Karpas-422 (cell line): ENCODE measurements around the gene C6orf62. TPM values are rescaled to one million over a fixed set of nuclear protein-coding genes. Genes with fewer than 3 reads are reported as not detected.

Experiments
- DNase-seq: peaks from one replicate; pipeline ENCODE4 v3.0.0-alpha.2; 2015
- H2AFZ ChIP-seq: fragments of 200-600 bp; sonication (generic); 2 replicates; pipeline ENCODE4 v1.6.1; 2014; ENCODE audit warnings: antibody characterized with exemption, low read length, mixed read lengths
- H3K27ac ChIP-seq: fragments of 200-600 bp; sonication (generic); 2 replicates; pipeline ENCODE4 v1.5.1; 2014; ENCODE audit warnings: mild to moderate bottlenecking, low read length, moderate library complexity
- H3K27me3 ChIP-seq: fragments of 200-600 bp; sonication (generic); 2 replicates; pipeline ENCODE4 v1.6.1; 2014; ENCODE audit warnings: low read length, mixed read lengths
- H3K36me3 ChIP-seq: fragments of 200-600 bp; sonication (generic); 2 replicates; pipeline ENCODE4 v1.6.1; 2014; ENCODE audit warnings: low read length, mixed read lengths; ENCODE audit not compliant: insufficient read depth
- H3K4me1 ChIP-seq: fragments of 200-600 bp; sonication (generic); 2 replicates; pipeline ENCODE4 v1.6.1; 2014; ENCODE audit warnings: mild to moderate bottlenecking, low read length, mixed read lengths
- H3K4me2 ChIP-seq: fragments of 200-600 bp; sonication (generic); 2 replicates; pipeline ENCODE4 v1.6.1; 2014; ENCODE audit warnings: low read length, low read depth, mild to moderate bottlenecking; ENCODE audit not compliant: poor library complexity, severe bottlenecking
- H3K4me3 ChIP-seq: fragments of 200-600 bp; sonication (generic); 2 replicates; pipeline ENCODE4 v1.5.1; 2014; ENCODE audit warnings: mild to moderate bottlenecking, antibody characterized with exemption, low read length, mixed read lengths
- H3K79me2 ChIP-seq: fragments of 200-600 bp; sonication (generic); 2 replicates; pipeline ENCODE4 v1.6.1; 2014; ENCODE audit warnings: mild to moderate bottlenecking, low read length, mixed read lengths
- H3K9ac ChIP-seq: fragments of 200-600 bp; sonication (generic); 2 replicates; pipeline ENCODE4 v1.6.0; 2014; ENCODE audit warnings: low read length
- H3K9me2 ChIP-seq: fragments of 200-600 bp; sonication (generic), shearing (Covaris generic); replicated peaks from 2 replicates; pipeline ENCODE4 v1.6.0; 2014; ENCODE audit warnings: mild to moderate bottlenecking, low read length, moderate library complexity; ENCODE audit not compliant: insufficient read depth
- H3K9me3 ChIP-seq: fragments of 300-700, 200-600 bp; sonication (generic); 2 replicates; pipeline ENCODE4 v1.6.1; 2014; ENCODE audit warnings: low read length, mixed read lengths
- H4K20me1 ChIP-seq: fragments of 200-600 bp; sonication (generic); 2 replicates; pipeline ENCODE4 v1.6.1; 2014; ENCODE audit warnings: mild to moderate bottlenecking, antibody characterized with exemption, low read length, low read depth; ENCODE audit not compliant: insufficient read depth
- total RNA-seq: library from RNA; depleted of rRNA; stranded (reverse); fragments of >200 nt; shearing (Covaris generic); gene quantifications from 2 replicates; pipeline ENCODE4 v1.2.3, GENCODE V29; 2014; ENCODE audit warnings: low replicate concordance

Gene C6orf62
- total RNA-seq, 1 experiment from 2014 or later, result 123 TPM

DNA sequence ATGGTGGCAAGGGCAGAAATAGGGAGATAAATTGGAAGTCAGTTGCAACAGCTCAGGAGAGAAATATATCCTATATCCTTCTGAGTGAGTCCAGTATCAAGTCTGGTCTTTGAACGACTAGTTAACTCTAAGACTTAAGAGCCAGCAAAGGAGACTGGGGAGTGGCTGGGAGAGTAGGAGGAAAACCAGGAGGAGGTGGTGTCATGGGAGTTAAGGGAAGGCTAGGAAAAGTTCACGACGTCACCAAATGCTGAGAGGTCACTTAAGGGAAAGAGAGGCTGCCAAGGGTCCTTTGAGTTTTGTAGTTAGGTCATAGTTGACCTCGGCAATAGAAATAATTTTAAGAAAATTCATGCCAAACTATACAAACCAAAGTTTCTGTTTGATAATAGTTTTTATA is 27.0 kb downstream of the C6orf62 start:
- no peak for DNase-seq
- Histone ChIP-seq H3K27me3 (no peaks in the 10 kb centered on the region), H3K9me2 (no peaks in the 10 kb centered on the region), H3K9me3 (no peaks in the 10 kb centered on the region), H3K27ac (no peak overlapping the region), H3K4me1 (peaks cover 28% of the 10 kb centered on the region), H3K4me2 (no peak overlapping the region), H3K36me3 (no peaks in the 10 kb centered on the region), H3K4me3 (no peak overlapping the region), H3K9ac (no peak overlapping the region), H3K79me2 (peaks cover 14% of the 10 kb centered on the region; the same call in 1 of the 2 replicates), H2AFZ (no peak overlapping the region), H4K20me1 (no peaks in the 10 kb centered on the region)

DNA sequence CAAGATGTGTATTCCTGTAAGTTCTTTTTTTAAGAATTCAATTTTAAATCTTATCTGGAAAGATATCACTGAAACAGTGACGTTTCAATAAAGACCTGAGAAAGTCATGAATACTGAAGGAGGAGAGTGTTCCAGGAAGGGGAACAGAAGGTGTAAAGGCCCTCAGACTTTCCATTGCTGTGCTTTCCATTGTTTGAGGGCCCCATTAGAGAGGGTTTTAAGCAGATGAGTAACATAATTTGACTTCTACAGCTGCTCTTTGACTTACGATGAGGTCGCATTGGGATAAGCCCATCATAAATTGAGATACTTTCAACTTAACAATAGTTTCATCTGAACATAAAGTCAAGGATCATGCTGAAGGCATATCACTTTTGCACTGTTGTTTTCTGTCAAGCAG is 27.4 kb downstream of the C6orf62 start:
- Histone ChIP-seq H3K36me3 (no peaks in the 10 kb centered on the region), H3K79me2 (peaks cover 14% of the 10 kb centered on the region; the same call in 1 of the 2 replicates), H3K9me2 (no peaks in the 10 kb centered on the region), H3K27me3 (no peaks in the 10 kb centered on the region), H4K20me1 (no peaks in the 10 kb centered on the region), H3K4me3 (no peak overlapping the region), H3K4me1 (peaks cover 28% of the 10 kb centered on the region), H3K4me2 (no peak overlapping the region), H3K9ac (no peak overlapping the region), H3K9me3 (no peaks in the 10 kb centered on the region), H2AFZ (no peak overlapping the region), H3K27ac (no peak overlapping the region)
- no peak for DNase-seq

GRCh38 chr6:24690593-24690992 is 28.4 kb downstream of the C6orf62 start:
- no peak overlapping the region for H2AFZ ChIP-seq
- H3K4me3 ChIP-seq, result no peak overlapping the region
- H3K9me3 ChIP-seq, result no peaks in the 10 kb centered on the region
- H3K27ac ChIP-seq, result no peak overlapping the region
- H4K20me1 ChIP-seq, result no peaks in the 10 kb centered on the region
- H3K27me3 ChIP-seq, result no peaks in the 10 kb centered on the region
- peaks cover 28% of the 10 kb centered on the region for H3K4me1 ChIP-seq
- no peak overlapping the region for H3K9ac ChIP-seq
- H3K9me2 ChIP-seq, result no peaks in the 10 kb centered on the region
- no peak overlapping the region for H3K4me2 ChIP-seq
- no peaks in the 10 kb centered on the region for H3K36me3 ChIP-seq
- DNase-seq, result no peak
- peaks cover 17% of the 10 kb centered on the region; the same call in 1 of the 2 replicates for H3K79me2 ChIP-seq

- H3K4me1 ChIP-seq, result peaks cover 28% of the 10 kb centered on the region
- H3K9me2 ChIP-seq, result no peaks in the 10 kb centered on the region
- no peak overlapping the region for H3K4me2 ChIP-seq
- H2AFZ ChIP-seq, result no peak overlapping the region
- no peak for DNase-seq
- H3K9ac ChIP-seq, result no peak overlapping the region
- H4K20me1 ChIP-seq, result no peaks in the 10 kb centered on the region
- H3K27ac ChIP-seq, result no peak overlapping the region
- peaks cover 17% of the 10 kb centered on the region; the same call in 1 of the 2 replicates for H3K79me2 ChIP-seq
- H3K27me3 ChIP-seq, result no peaks in the 10 kb centered on the region
- no peaks in the 10 kb centered on the region for H3K9me3 ChIP-seq
- H3K36me3 ChIP-seq, result no peaks in the 10 kb centered on the region
- H3K4me3 ChIP-seq, result no peak overlapping the region
Observed at GRCh38 chr6:24689964-24690363, 29.0 kb downstream of the C6orf62 start.

- Histone ChIP-seq H3K36me3 (no peaks in the 10 kb centered on the region), H3K9me3 (no peaks in the 10 kb centered on the region), H3K9me2 (no peaks in the 10 kb centered on the region), H3K27ac (no peak overlapping the region), H3K27me3 (no peaks in the 10 kb centered on the region), H2AFZ (no peak overlapping the region), H3K4me1 (peaks cover 10% of the 10 kb centered on the region), H4K20me1 (no peaks in the 10 kb centered on the region), H3K79me2 (peaks cover 29% of the 10 kb centered on the region), H3K4me2 (no peak overlapping the region), H3K4me3 (no peak overlapping the region), H3K9ac (no peak overlapping the region)
- no peak for DNase-seq
Observed at GRCh38 chr6:24686946-24687345, 32.0 kb downstream of the C6orf62 start.

DNA sequence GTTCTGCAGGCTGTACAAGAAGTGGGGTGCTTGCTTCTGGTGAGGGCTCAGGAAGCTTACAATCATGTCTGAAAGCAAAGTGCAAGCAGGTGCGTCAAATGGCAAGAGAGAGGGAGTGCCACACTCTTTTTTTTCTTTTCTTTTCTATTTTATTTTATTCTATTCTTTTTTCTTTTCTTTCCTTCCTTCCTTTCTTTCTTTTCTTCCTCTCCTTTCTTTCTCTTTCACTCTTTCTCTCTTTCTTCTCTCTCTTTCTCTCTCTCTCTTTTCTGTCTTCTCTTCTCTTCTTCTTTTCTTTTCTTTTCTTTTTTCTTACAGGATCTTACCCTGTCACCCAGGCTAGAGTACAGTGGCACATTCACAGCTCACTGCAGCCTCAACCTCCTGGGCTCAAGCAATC is 32.5 kb downstream of the C6orf62 start:
- Histone ChIP-seq H4K20me1 (no peaks in the 10 kb centered on the region), H3K4me1 (peaks cover 10% of the 10 kb centered on the region), H3K9me2 (no peaks in the 10 kb centered on the region), H3K27ac (no peak overlapping the region), H3K4me3 (no peak overlapping the region), H3K36me3 (no peaks in the 10 kb centered on the region), H3K79me2 (peaks cover 27% of the 10 kb centered on the region), H2AFZ (no peak overlapping the region), H3K9me3 (no peaks in the 10 kb centered on the region), H3K4me2 (no peak overlapping the region), H3K9ac (no peak overlapping the region), H3K27me3 (no peaks in the 10 kb centered on the region)
- no peak for DNase-seq

GRCh38 chr6:24683297-24684296 is 35.4 kb downstream of the C6orf62 start:
- no peaks in the 10 kb centered on the region for H3K9me3 ChIP-seq
- no peak overlapping the region for H3K4me3 ChIP-seq
- peaks cover 27% of the 10 kb centered on the region for H3K79me2 ChIP-seq
- peaks cover 15% of the 10 kb centered on the region for H3K4me1 ChIP-seq
- no peaks in the 10 kb centered on the region for H4K20me1 ChIP-seq
- H3K27me3 ChIP-seq, result no peaks in the 10 kb centered on the region
- no peak overlapping the region for H2AFZ ChIP-seq
- H3K27ac ChIP-seq, result no peak overlapping the region
- no peaks in the 10 kb centered on the region for H3K36me3 ChIP-seq
- H3K9ac ChIP-seq, result no peak overlapping the region
- DNase-seq, result no peak
- H3K4me2 ChIP-seq, result no peak overlapping the region
- no peaks in the 10 kb centered on the region for H3K9me2 ChIP-seq

DNA sequence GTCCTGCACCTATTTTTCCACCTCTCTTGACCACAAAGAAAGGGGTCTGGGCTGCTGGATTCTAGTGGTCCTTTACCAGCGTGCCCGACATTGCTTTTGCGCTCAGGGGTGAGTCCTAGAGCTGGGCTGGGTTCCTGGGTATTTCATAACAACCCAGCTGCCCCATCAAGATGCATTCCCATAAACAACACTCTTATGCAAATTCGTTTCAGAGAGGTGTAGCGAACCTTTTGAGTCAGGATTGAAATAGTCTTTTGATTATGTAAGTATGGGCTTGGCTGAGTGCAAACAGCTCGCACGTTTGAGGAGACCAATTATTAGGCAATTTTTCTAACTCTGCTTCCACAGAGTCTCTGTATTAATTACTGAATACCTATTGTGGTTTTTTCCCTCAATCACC is 38.4 kb downstream of the C6orf62 start:
- Histone ChIP-seq H3K9me2 (no peaks in the 10 kb centered on the region), H3K9me3 (no peaks in the 10 kb centered on the region), H3K4me2 (no peak overlapping the region), H4K20me1 (no peaks in the 10 kb centered on the region), H3K27ac (no peak overlapping the region), H3K4me1 (peaks cover 15% of the 10 kb centered on the region), H3K36me3 (no peaks in the 10 kb centered on the region), H3K4me3 (no peak overlapping the region), H3K79me2 (peaks cover 30% of the 10 kb centered on the region), H2AFZ (no peak overlapping the region), H3K27me3 (no peaks in the 10 kb centered on the region), H3K9ac (no peak overlapping the region)
- no peak for DNase-seq
